ENCODE measurements around the gene S100A13.

S100A13 gene

GRCh38 chr1:153626477-153626903, 815 bp downstream of the S100A13 start:
- no peak for DNase-seq (ENCODE audit: low read depth)

- no peak for DNase-seq (ENCODE audit: low read depth)
These were observed 2.2 kb downstream of the S100A13 start for GRCh38 chr1:153624965-153625611.

GRCh38 chr1:153623101-153623500, 4.2 kb downstream of the S100A13 start:
- no peak for DNase-seq (ENCODE audit: low read depth)

GRCh38 chr1:153619171-153619570, 8.1 kb downstream of the S100A13 start:
- DNase-seq (ENCODE audit: low read depth) = no peak

GRCh38 chr1:153617663-153618062, 9.6 kb downstream of the S100A13 start:
- no peak for DNase-seq (ENCODE audit: low read depth)

GRCh38 chr1:153616917-153617311, 10.4 kb downstream of the S100A13 start:
- DNase-seq (ENCODE audit: low read depth) = no peak

- no peak for DNase-seq (ENCODE audit: low read depth)
These were observed 11.0 kb downstream of the S100A13 start, which contains the start of gene S100A14 for GRCh38 chr1:153616144-153616916. S100A14 (minus strand) TSS chr1:153616325; CDS start chr1:153615858, 467 bp downstream.

GRCh38 chr1:153615406-153615805, 11.9 kb downstream of the S100A13 start:
- DNase-seq (ENCODE audit: low read depth) = no peak

GRCh38 chr1:153614906-153615305, 12.4 kb downstream of the S100A13 start:
- no peak for DNase-seq (ENCODE audit: low read depth)

GRCh38 chr1:153614189-153614900, 13.0 kb downstream of the S100A13 start:
- DNase-seq (ENCODE audit: low read depth) = no peak

- DNase-seq (ENCODE audit: low read depth) = no peak
These were observed 13.9 kb downstream of the S100A13 start for GRCh38 chr1:153613406-153613805.

- no peak for DNase-seq (ENCODE audit: low read depth)
These were observed 14.5 kb downstream of the S100A13 start, which contains the start of gene S100A16 for GRCh38 chr1:153612755-153613331. S100A16 (minus strand) TSS chr1:153613137; CDS start chr1:153608151, 4,986 bp downstream.

GRCh38 chr1:153612111-153612754, 15.1 kb downstream of the S100A13 start:
- no peak for DNase-seq (ENCODE audit: low read depth)

GRCh38 chr1:153611356-153611755, 15.9 kb downstream of the S100A13 start:
- DNase-seq (ENCODE audit: low read depth) = no peak

- no peak for DNase-seq (ENCODE audit: low read depth)
These were observed 16.4 kb downstream of the S100A13 start for GRCh38 chr1:153610811-153611301.

GRCh38 chr1:153610334-153610733, 17.0 kb downstream of the S100A13 start:
- no peak for DNase-seq (ENCODE audit: low read depth)

GRCh38 chr1:153609585-153609907, 17.8 kb downstream of the S100A13 start:
- DNase-seq (ENCODE audit: low read depth) = no peak

GRCh38 chr1:153608742-153609584, 18.3 kb downstream of the S100A13 start:
- DNase-seq (ENCODE audit: low read depth) = no peak

GRCh38 chr1:153608089-153608682, 19.1 kb downstream of the S100A13 start:
- no peak for DNase-seq (ENCODE audit: low read depth)

GRCh38 chr1:153607381-153607780, 19.9 kb downstream of the S100A13 start:
- no peak for DNase-seq (ENCODE audit: low read depth)

Data from activated T-cell treated with anti-CD3 and anti-CD28 coated beads for 48 hours (primary cell).